NCI-H2171 treated with DMSO at 0.1 percent for 48 hours (cell line): Measurements from ENCODE around the gene BLTP2.
A peak's percentile ranks its signal among the peaks of the same experiment; 100 is the strongest.
"Not testable (repeated sequence)": the region's sequence is repeated elsewhere in the genome, so short reads cannot be mapped to it uniquely, and the experiment has no call there.

Source experiments
- DNase-seq: peaks from one replicate; lab custom pipeline; 2025; lab: John Stamatoyannopoulos, UW

BLTP2 gene

DNA sequence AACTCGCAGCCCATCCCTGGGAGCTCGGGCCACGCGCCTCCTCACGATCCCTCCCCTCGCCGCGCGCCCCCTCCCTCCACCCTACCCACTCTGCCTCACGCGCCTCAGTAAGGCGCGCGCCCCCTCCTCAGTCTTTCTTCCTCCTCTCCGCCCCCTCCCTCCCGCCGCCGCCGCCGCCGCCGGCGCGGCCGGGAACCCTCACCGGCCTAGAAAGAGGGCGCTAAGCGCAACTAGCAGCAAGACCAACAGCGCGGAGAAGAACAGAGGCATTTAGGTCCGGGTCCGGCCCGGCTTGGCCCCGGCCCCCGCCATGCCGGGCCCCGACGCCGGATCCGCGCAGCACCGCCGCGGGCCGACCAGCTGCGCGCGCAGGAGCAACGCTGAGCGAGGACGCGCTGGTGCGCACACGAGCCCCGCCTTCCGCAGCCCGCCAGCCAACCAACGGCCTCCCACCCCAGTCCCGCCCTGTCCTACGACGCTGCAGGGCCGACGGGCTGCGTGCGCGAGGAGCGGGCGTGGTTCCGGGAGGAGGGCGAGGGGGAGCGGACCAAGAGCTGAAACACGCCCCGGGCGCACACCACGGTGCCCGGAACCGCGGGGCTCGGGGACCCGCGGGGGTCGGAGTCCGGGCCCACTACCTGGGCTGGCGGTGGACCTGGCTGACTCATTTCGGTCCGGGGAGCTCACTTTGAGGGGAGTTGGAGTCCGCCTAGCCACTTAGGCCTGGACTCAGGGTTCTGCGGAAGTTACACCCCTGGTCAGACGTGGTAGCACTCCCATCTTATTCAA, at the start of gene BLTP2:
BLTP2 (minus strand) TSS at position 372 of the 789 bp plus-strand sequence; CDS start at position 270, 102 bp downstream.
- peak; percentile 90 for DNase-seq

DNA sequence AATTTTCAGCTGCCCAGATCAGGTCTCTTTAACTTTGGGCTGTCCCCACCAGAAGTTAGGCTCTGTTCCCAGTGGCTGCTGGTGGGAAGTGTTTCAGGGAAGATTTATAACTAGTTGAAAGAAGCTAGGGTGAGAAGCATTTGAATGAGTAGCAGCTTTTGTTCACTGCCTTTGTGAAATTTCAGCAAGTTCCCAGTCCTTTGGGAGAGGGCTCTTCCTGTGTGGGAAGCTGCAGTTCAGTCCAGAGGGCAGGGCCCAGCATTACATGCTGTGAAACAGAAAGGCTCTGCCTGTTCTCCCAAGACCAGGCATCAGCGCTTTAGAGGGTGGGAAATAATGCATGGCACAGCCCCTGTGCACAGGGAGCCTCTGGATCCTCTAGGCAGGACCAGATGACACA, 48.9 kb upstream of the BLTP2 start:
- DNase-seq: no peak

DNA sequence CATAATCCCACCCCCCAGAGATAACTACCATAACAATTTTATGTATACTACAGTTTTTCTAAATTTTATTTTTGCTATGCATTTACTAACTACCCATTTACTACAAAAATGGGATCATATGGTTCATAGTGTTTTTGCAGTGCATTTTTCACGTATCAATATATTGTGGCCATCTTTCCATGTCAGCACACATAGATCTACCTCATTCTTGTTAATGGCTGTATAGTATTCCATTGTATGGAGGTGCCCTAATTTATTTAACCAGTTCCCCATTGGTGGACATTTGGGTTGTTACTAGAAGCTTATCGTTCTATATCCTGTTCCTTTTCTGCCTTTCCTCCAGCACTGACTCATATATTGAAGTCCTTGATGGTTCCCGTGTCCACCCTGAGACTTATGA, 44.1 kb upstream of the BLTP2 start:
- DNase-seq: no peak

DNA sequence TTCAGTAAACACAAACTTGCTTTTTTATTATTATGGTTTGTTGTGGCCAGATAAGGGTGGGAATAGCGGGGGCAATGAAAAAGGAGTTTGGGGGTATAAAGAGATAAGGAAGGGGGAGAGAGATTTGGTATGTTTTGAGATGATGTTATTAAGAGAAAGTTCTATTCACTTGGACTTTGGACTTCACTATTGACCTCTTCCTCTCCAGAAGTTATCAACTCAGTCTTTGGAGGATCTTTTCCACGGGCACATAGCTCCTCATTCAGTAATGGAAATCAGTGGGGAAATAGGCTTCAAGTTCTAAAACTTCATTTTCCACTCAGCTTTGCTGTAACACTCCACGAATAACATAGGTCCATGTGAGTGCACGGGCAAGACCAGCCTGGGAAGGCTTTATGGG, 43.5 kb upstream of the BLTP2 start:
- no peak for DNase-seq

DNA sequence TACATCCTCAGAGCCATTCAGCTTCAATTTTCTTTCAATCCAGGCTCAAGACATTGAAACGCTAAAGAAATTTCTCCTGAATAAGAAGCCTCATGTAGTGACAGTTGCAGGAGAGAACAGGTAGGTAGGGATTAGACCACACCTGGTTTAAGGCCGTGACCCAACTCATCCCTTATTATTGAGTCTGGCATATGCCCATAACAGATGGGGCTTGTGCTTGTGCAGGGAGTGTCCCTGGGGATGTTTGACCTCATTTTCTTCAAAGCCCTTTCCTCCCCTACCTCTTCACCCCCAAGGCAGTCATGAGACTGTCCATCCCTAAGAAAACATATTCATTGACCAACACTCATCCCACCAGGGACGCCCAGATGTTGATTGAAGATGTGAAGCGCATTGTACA, 41.3 kb upstream of the BLTP2 start:
- peak; percentile 64 for DNase-seq

DNA sequence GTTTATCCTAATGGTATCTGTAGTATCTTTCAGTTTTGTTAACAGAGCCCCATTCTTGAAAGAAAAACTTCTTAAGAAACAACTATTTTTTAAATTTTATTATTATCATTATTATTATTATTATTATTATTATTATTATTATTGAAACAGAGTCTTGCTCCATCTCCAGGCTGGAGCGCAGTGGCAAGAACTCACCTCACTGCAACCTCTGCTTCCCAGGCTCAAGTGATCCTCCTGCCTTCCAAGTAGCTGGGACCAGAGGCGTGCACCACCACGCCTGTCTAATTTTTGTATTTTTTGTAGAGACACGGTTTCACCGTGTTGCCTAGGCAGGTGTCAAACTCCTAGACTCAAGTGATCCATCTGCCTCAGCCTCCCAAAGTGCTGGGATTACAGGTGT, 40.4 kb upstream of the BLTP2 start:
- DNase-seq: no peak

DNA sequence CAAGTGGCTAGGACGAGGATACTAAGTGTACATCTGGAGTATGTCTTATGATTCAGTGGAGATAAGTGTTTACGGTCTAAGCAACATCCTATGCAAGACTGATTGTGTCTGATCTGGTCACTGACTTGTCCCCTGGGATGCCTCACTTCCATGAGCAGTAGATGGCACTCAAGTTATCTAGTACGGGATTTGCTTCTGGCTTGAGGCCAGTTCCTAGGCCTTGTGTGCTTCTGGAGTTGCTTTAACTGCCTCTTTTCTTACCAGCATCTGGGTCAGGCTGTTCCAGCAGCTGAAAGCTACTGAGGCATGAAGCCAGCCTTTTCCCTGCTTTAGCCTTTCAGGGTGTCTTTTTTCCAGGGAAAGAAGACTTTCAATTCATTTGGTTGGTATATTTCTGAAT, 40.0 kb upstream of the BLTP2 start:
- peak; percentile 96 for DNase-seq

DNA sequence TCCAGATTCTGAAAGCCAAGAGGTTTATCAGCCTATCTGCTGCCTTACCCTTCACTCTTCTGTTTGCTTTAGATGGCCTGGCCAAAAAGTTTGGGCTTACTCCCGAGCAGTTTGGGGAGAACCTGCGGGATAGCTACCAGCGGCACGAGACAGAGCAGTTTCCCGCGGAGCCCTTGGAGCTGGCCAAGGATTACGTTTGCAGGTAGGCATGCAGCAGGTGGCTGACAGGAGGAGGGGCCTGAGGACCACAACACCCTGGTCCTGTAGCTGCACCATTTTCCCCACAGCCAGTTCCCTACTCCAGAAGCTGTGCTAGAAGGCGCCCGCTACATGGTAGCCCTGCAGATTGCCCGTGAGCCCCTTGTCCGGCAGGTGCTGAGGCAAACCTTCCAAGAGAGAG, 37.7 kb upstream of the BLTP2 start:
- DNase-seq: no peak

DNA sequence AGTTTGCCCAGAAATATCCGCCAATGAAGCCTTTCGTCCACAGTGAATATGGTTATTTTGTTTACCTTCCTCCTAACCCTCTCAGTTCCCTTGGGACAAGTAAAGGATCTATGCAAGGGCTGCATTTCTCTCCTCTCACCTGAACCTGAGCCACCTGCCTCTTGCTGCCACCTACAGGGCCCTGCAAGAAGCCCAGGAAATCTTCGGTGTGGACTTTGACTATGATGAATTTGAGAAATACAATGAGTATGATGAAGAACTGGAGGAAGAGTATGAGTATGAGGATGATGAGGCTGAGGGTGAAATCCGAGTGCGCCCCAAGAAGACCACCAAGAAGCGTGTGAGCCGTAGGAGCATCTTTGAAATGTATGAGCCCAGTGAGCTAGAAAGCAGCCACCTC, 31.0 kb upstream of the BLTP2 start:
- peak; percentile 41 for DNase-seq

DNA sequence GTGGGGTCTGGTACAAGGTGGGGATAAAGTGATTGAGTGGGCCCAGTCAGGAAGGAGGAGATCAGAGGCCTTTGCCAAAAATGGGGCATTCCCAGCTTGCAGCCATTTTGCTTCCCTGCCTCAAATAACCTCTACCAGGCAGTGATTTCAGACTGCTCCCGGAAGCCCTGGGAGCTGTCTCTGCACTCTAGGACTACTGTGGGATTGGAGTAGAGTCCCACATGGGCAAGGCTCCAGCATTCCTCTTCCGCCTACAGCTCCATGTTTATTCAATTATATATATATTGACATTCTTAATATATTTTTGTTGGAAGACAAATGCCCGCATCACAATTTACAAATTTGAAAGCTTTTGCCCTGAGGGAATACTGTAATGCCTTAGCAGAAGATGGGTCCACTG, 30.5 kb upstream of the BLTP2 start:
- no peak for DNase-seq

DNA sequence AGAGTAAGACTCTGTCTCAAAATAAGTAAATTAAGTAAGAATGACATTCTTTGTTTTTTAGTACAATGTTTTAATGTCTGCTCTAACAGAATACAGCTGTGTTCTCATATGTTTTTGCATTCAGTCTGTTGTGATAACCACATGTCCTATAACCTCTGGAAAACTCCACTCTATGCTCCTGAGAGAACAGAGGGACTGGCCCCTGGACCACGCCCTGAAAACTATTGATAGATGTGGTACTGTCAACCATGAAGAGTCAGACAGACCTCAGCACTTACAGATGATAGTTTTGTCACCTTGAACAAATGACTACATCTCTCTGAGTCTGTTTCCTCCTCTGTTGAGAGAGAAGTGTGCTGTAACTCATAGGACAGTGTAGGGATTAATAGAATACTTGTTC, 25.0 kb upstream of the BLTP2 start:
- DNase-seq: no peak

DNA sequence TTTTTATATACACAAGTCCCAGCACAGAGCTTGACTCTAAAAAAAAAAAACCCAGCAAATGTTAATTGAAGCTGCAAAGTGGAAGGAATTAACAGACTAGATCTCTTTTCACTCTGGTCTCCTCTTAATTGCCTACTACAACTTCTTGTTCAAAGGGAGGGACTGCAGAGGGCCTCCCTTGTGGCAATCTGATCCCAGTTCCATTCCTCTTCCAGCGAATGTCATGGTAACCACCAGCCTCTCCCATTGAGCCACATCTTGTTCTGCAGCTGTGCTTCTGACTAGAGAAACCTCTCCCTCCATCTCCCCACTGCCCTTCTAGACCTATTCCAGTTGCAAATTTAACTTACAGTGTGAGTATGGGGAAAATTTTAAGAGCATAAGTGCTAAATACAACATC, 22.9 kb upstream of the BLTP2 start:
- peak; percentile 42 for DNase-seq

DNA sequence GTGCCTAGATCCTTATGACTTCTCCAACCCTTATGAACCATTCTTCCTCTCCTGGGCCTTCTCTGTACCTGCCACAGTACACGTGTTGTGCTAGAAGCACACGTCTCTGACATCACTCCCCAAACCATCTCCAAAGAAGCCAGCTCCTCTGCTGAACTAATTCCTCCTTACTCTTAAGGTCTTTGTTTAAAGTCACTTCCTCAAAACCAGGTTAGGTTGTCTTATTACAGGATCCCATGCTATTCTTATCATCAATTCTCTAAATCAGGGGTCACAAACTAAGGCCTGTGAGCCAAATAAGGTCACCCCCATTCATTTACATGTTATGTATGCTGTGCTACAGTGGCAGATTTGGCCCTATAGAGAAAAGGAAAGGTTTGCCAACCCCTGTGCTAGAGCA, 21.0 kb upstream of the BLTP2 start:
- DNase-seq: no peak

DNA sequence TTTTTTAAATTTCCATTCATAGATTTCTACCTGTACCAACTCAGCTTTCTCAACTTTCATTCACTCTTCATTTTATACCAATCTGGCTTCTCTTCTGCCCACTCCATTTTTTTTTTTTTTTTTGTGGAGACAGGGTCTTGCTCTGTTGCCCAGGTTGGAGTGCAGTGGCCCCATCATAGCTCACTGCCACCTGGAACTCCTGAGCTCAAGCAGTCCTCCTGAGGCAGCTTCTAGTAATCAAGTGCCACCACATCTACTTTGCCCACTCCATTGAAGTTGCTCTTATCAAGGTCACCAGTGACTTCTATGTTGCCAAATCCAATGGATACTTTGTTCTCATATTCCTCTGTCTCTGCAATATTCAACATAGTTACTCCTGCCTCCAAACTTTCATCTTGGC, 18.8 kb upstream of the BLTP2 start:
- DNase-seq: no peak

DNA sequence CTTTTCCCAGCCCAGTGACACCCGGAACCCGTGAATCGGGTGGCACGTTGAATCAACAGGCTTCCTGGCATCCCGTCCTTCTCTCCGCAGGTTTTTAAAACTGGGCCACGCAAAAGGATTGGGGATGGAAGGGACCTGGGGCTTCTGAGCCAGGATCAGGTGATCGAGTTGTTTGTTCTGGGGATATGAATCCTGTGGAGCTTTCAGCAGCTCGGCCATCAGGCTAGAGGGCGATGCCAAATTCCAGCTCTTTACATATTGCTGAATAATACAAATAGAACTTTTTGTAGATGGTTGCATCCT, 17.5 kb upstream of the BLTP2 start:
- DNase-seq: no peak

DNA sequence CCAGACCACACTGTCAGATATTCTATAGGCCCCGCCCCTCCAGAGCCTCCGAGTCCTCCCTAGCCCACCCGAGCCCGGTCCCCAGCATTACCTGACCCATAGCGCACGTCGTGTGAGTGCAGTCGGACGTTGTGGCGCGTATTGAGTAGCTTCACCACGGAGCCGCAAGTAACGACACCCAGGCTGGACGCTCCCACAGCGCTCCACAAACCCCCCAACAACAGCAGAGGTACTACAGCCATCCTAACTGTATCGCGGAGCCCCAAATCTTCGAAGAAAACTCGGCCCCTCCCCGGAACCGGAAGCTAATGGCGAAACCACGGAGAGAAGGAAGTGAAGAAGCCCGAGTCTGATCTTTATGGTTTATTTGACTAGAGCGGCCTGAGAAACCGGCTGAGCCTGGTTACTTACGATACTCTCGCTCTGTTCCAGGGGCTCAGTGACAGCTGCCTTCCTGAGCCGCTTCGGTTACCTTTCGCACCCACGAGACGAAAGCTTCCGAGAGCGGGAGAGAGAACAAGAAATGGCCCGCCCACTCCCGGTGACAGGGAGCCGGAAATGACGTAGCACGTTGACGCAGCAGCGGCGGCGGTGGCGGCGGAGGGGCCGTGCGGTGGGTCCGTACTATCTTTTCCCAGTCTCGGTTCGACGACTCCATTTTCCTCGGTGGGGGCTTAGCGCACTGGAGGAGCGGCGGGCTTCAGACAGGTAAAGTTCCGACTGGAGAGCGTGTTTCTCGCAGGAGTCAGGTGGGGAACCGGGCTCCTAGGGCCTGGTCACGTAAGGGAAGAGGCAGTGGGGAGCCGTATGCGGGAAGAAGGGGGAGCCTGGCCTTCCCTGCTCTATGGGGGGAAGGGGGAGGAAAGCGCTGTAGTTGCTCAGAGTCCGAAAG, 16.9 kb upstream of the BLTP2 start, which contains the start of the genes SDF2 and SUPT6H:
SDF2 (minus strand) TSS at position 272 of the 892 bp plus-strand sequence; CDS start at position 242, 30 bp downstream.
SUPT6H (plus strand) TSS at position 571 of the 892 bp plus-strand sequence. CDS start 11,197 bp downstream, outside the sequence.
- peak; percentile 96 for DNase-seq

DNA sequence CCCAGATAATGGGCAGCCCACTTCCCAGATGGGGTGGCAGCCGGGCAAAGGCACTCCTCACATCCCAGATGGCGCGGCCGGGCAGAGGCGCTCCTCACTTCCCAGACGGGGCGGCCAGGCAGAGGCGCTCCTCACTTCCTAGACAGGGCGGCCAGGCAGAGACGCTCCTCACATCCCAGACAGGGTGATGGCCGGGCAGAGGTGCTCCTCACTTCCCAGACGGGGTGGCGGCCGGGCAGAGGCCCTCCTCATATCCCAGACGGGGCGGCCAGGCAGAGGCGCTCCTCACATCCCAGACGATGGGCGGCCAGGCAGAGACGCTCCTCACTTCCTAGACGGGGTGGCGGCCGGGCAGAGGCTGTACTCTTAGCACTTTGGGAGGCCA, 14.5 kb upstream of the BLTP2 start:
- not testable (repeated sequence) for DNase-seq

DNA sequence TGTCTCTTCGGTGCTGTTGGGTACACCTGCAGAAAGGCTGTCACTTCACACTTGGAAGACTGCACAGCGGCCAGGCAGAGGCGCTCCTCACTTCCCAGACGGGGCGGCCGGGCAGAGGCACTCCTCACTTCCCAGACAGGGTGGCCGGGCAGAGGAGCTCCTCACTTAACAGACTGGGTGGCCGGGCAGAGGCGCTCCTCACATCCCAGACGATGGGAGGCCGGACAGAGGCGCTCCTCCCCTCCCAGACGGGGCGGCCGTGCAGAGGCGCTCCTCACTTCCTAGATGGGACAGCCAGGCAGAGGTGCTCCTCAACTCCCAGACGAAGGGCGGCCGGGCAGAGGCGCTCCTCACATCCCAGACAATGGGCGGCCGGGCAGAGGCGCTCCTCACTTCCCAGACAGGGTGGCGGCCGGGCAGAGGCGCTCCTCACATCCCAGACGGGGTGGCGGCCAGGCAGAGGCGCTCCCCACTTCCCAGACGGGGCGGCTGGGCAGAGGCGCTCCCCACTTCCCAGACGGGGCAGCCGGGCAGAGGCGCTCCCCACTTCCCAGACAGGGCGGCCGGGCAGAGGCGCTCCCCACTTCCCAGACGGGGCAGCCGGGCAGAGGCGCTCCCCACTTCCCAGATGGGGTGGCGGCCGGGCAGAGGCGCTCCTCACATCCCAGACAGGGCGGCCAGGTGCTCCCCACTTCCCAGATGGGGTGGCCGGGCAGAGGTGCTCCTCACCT, 14.0 kb upstream of the BLTP2 start:
- not testable (repeated sequence) for DNase-seq

DNA sequence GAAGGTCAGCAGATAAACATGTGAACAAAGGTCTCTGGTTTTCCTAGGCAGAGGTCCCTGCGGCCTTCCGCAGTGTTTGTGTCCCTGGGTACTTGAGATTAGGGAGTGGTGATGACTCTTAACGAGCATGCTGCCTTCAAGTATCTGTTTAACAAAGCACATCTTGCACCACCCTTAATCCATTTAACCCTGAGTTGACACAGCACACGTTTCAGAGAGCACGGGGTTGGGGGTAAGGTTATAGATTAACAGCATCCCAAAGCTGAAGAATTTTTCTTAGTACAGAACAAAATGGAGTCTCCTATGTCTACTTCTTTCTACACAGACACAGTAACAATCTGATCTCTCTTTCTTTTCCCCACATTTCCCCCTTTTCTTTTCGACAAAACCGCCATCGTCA, 13.4 kb upstream of the BLTP2 start:
- not testable (repeated sequence) for DNase-seq

DNA sequence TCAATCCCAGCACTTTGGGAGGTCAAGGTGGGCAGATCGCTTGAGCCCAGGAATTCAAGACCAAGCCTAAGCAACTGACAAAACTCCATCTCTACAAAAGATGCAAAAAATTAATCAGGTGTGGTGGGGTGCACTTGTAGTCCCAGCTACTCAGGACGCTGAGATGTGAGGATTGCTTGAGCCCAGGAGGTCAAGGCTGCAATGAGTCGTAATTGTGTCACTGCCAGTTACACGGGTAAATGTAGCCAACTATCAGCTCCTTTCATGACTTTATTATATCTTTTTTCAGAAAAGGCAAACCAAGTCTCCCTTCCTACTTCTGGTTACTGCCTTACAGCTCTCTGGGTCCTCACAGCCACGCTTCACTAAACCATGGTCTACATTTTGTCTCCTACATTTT, 12.8 kb upstream of the BLTP2 start:
- no peak for DNase-seq

DNA sequence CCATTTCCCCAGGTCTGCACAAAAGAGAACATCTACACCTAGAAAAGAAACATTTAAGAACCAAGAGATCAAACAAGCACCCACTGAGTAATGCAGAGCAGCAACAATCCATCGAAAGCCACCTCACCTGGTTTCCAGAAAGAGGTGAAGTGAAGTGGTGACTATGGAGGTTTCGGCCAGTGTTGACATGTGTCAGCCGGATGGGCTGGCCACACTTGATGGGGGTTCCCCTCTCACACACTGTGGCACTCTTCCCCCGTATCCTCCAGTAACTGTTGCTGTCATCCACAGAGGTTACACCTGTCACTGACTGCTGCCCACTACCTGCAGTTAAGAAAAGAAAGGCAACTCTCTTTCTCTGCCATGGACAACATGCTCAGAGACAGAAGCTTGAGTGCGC, 10.2 kb upstream of the BLTP2 start:
- no peak for DNase-seq

DNA sequence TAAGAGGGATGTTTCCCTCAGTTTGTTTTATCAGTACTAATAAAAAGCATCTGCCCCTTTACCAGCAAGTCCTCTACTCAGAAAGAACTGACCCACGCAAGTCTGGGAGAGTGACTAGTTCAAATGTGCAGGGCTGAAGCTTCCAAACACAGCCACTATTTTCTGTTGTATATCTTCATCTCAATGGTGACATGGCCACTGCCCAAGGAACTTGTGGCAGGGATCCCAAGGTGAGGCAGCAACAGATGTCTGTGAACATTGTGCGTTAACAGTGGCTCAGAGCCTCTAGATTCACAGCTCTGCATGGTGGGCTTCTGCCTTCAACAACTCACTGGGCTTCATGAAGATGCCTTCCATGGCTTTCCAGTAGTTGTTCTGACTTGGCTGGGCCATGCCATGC, 3.7 kb upstream of the BLTP2 start:
- no peak for DNase-seq
